SK-N-SH treated with all-trans-retinoic acid at 6 μM for 48 hours (cell line): Measurements from ENCODE around the gene MIDN.

ENCODE experiments used
- ARNTL ChIP-seq: fragments of 450-650 bp; formaldehyde crosslinking; IDR thresholded peaks from 2 replicates; pipeline ENCODE4 v1.5.0; 2020; ENCODE audit warnings: low read depth, mild to moderate bottlenecking, moderate library complexity, borderline replicate concordance
- BACH2 ChIP-seq: fragments of 250-450 bp; sonication (Bioruptor Pico); IDR thresholded peaks from 2 replicates; pipeline ENCODE4 v1.9.0; 2021; ENCODE audit warnings: mild to moderate bottlenecking, borderline replicate concordance
- CREB5 ChIP-seq: fragments of 250-450 bp; sonication (Bioruptor Pico); IDR thresholded peaks from 2 replicates; pipeline ENCODE4 v1.5.1; 2020; ENCODE audit warnings: low read depth, mild to moderate bottlenecking, moderate library complexity
- CSRNP3 ChIP-seq: fragments of 250-450 bp; sonication (Bioruptor Pico); IDR thresholded peaks from 2 replicates; pipeline ENCODE4 v1.5.1; 2021; ENCODE audit warnings: mild to moderate bottlenecking, moderate library complexity
- ESRRG ChIP-seq: fragments of 250-450 bp; sonication (Bioruptor Pico); IDR thresholded peaks from 2 replicates; pipeline ENCODE4 v1.6.1; 2021; ENCODE audit warnings: mild to moderate bottlenecking
- PATZ1 ChIP-seq: fragments of 250-450 bp; sonication (Bioruptor Pico); IDR thresholded peaks from 2 replicates; pipeline ENCODE4 v1.8.0; 2020; ENCODE audit warnings: mild to moderate bottlenecking, moderate library complexity, borderline replicate concordance
- PPARA ChIP-seq: fragments of 250-450 bp; sonication (Bioruptor Pico); IDR thresholded peaks from 2 replicates; pipeline ENCODE4 v1.5.0; 2020; ENCODE audit warnings: mild to moderate bottlenecking, borderline replicate concordance
- TCF4 ChIP-seq: fragments of 250-450 bp; sonication (Bioruptor Pico); IDR thresholded peaks from 2 replicates; pipeline ENCODE4 v1.8.0; 2021; ENCODE audit warnings: mild to moderate bottlenecking, moderate library complexity, borderline replicate concordance
- TSHZ2 ChIP-seq: fragments of 250-450 bp; sonication (Bioruptor Pico); IDR thresholded peaks from 2 replicates; pipeline ENCODE4 v1.5.0; 2020; ENCODE audit warnings: mild to moderate bottlenecking, moderate library complexity
- ZC3H10 ChIP-seq: fragments of 250-450 bp; sonication (Bioruptor Pico); IDR thresholded peaks from 2 replicates; pipeline ENCODE4 v1.5.1; 2021; ENCODE audit warnings: mild to moderate bottlenecking, moderate library complexity
- ZFP3 ChIP-seq: fragments of 250-450 bp; sonication (Bioruptor Pico); IDR thresholded peaks from 2 replicates; pipeline ENCODE4 v1.5.0; 2020; ENCODE audit warnings: mild to moderate bottlenecking, moderate library complexity
- ZNF565 ChIP-seq: fragments of 450-650 bp; formaldehyde crosslinking; conservative IDR thresholded peaks from 2 replicates; pipeline ENCODE4 v1.5.0; 2020; ENCODE audit warnings: low read depth, mild to moderate bottlenecking, moderate library complexity

- no peak for TF ChIP-seq ARNTL
- no peak for TF ChIP-seq CSRNP3 (CRISPR knock-in tag)
- no peak for TF ChIP-seq ESRRG (CRISPR knock-in tag)
- TF ChIP-seq CREB5 (CRISPR knock-in tag): no peak
- TF ChIP-seq ZNF565: no peak
- TF ChIP-seq TCF4: no peak
- no peak for TF ChIP-seq PPARA
- TF ChIP-seq BACH2 (CRISPR knock-in tag): no peak
- no peak for TF ChIP-seq ZFP3 (CRISPR knock-in tag)
- TF ChIP-seq TSHZ2: no peak
- no peak for TF ChIP-seq PATZ1
- no peak for TF ChIP-seq ZC3H10
These were observed 52.5 kb downstream of the MIDN start for GRCh38 chr19:1300744-1301490.
